ENCODE results near the gene DHX29.
"Not testable (repeated sequence)": the region's sequence is repeated elsewhere in the genome, so short reads cannot be mapped to it uniquely, and the experiment has no call there.

- TF ChIP-seq CTCF, EP300, POLR2AphosphoS5, POLR2A (IDR thresholded peaks at IDR 0.05): not testable (repeated sequence)
Measured at GRCh38 chr5:55318237-55318636, 10.7 kb upstream of the DHX29 start.

Data from gastroesophageal sphincter (tissue), 3 donors.